HG03103 (cell line): Measurements from ENCODE around the gene TNC.

Experiments
- ATAC-seq: cut with Tn5 transposase; IDR thresholded peaks from one replicate; pipeline ENCODE4 v1.9.1; 2021; ENCODE audit warnings: low read depth; ENCODE audit not compliant: unreplicated experiment

The TNC gene

DNA sequence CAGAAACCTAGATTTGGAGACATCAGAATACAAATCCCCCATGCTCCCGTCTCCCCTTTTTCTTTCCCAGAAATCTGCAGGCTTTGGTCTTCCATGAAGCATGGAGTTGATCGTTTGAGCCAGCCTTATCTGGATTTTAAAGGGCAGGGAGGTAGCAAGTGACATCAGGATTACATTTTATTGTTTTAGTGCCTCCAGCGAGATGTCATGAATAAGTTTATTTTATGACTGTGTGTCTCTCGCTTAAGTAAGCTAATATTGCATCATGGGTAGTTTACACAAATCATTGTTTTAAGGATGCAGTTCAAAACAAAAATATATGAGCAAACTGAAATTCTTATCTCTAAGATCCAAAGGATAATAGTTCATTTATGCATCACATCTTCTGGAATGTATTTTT lies 136.9 kb downstream of the TNC start:
- no peak for ATAC-seq

GRCh38 chr9:114973216-114973615 lies 144.7 kb downstream of the TNC start:
- ATAC-seq, result no peak

DNA sequence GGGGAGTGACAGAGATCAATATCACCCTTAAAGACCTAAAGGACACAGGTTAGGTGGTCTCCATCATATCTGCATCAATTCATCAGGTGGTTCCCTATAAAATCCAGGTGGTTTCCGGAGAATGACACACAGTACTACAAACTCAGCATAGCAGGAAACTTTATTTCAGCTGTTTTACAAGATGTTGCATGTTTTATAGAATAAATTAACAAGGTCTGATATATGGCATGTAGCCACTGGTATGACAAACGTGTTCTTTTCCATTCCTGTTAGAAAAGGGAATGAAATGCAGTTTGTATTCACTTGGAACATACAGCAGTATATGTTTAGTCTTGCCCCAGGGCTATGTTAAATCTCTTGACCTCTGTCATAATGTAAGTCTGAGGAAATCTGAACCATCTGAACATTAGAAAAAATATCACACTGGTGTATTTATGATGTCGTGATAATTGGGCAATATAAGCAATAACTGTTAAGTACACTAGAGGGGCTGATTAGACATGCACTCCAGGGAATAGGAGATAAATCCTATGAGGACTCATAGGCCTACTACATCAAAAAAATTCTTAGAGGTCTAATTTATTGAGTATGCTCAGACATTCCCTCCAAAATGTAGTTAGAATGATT lies 145.3 kb downstream of the TNC start:
- no peak for ATAC-seq
